HCT116 (cell line): Measurements from ENCODE around the gene TMEM184A. TPM values are rescaled to one million over a fixed set of nuclear protein-coding genes. Genes with fewer than 3 reads are reported as not detected.

ENCODE experiments used
- ATAC-seq: fragments of 200-7000 bp; cut with Tn5 transposase; 2 replicates; pipeline ENCODE4 v1.9.1; 2020; ENCODE audit warnings: mild to moderate bottlenecking, moderate library complexity
- BruUV-seq: library from RNA; stranded (reverse); fragments of 400-500 nt; replicated peaks from 2 replicates; lab custom pipeline; 2021; lab: Mats Ljungman, UMichigan
- CTCF ChIA-PET: fragments of 300-600 bp; sonication (Branson Sonifier 250); formaldehyde crosslinking; loops from one replicate; lab custom pipeline; 2021; ENCODE audit warnings: antibody characterized with exemption; lab: Charles Lee
- POLR2A ChIA-PET: fragments of 300-600, 350-600 bp; sonication (Branson Sonifier 250); formaldehyde crosslinking; loops from one replicate; lab custom pipeline; 2021; ENCODE audit warnings: antibody characterized with exemption; lab: Charles Lee
- RAD21 ChIA-PET, 2 experiments: fragments of 300-600 bp; sonication (Branson Sonifier 250); formaldehyde crosslinking; loops; one replicate each; lab custom pipeline; 2023; ENCODE audit warnings: low total read pairs in 2 of 2; ENCODE audit not compliant: uncharacterized antibody in 2 of 2, unreplicated experiment in 2 of 2, low non-redundant PET in 1 of 2; lab: Charles Lee
- DNase-seq: peaks from one replicate; pipeline ENCODE4 v3.0.0-alpha.2; 2010; ENCODE audit warnings: low read depth, low spot score
- H2AFZ ChIP-seq: fragments of 200-600 bp; shearing (Covaris generic), sonication (generic); 2 replicates; pipeline ENCODE4 v1.6.1; 2017; ENCODE audit warnings: low read depth, mixed run types, mixed read lengths, antibody characterized with exemption, low read length; ENCODE audit not compliant: poor library complexity, severe bottlenecking
- H3K27ac ChIP-seq: 2 replicates; pipeline ENCODE4 v1.5.1; 2012; ENCODE audit warnings: low read depth, low read length
- H3K27me3 ChIP-seq: fragments of 200-600 bp; sonication (generic); 2 replicates; pipeline ENCODE4 v1.6.1; 2016; ENCODE audit warnings: mixed run types, low read length, mixed read lengths; ENCODE audit not compliant: insufficient read depth
- H3K36me3 ChIP-seq, 2 experiments: fragments of 200-500 bp in 1 of 2; fragments of 200-600 bp in 1 of 2; sonication (Bioruptor generic) in 1 of 2; sonication (generic) in 1 of 2; 2 replicates each; pipeline versions ENCODE4 v1.5.1 to v1.6.1; 2014 to 2016; ENCODE audit warnings: low read length in 2 of 2, inconsistent platforms in 1 of 2, mixed read lengths in 1 of 2, mixed run types in 1 of 2; ENCODE audit not compliant: insufficient read depth in 2 of 2, control insufficient read depth in 1 of 2
- H3K4me1 ChIP-seq, 2 experiments: fragments of 200-600 bp in 1 of 2; sonication (generic) in 1 of 2; 2 replicates each; pipeline versions ENCODE4 v1.5.1 to v1.6.1; 2012 to 2017; ENCODE audit warnings: low read length in 2 of 2, inconsistent platforms in 1 of 2, mild to moderate bottlenecking in 1 of 2, mixed read lengths in 1 of 2, mixed run types in 1 of 2, moderate library complexity in 1 of 2; ENCODE audit not compliant: insufficient read depth in 2 of 2, control insufficient read depth in 1 of 2
- H3K4me2 ChIP-seq: fragments of 200-600 bp; sonication (generic); 2 replicates; pipeline ENCODE4 v1.6.1; 2017; ENCODE audit warnings: mixed run types, low read length, mixed read lengths
- H3K4me3 ChIP-seq, 2 experiments: fragments of 200-600 bp in 1 of 2; sonication (generic) in 1 of 2; replicated peaks in 1 of 2; 2 replicates each; pipeline ENCODE4 v1.5.1; 2011 to 2016; ENCODE audit warnings: low read length in 2 of 2, control low read depth in 1 of 2, low read depth in 1 of 2, mild to moderate bottlenecking in 1 of 2, mixed read lengths in 1 of 2, mixed run types in 1 of 2
- H3K79me2 ChIP-seq: fragments of 200-600 bp; sonication (generic); 2 replicates; pipeline ENCODE4 v1.6.1; 2017; ENCODE audit warnings: mild to moderate bottlenecking, mixed run types, low read length, moderate library complexity, mixed read lengths; ENCODE audit not compliant: insufficient read depth
- H3K9ac ChIP-seq: fragments of 200-600 bp; sonication (generic); 2 replicates; pipeline ENCODE4 v1.6.1; 2016; ENCODE audit warnings: low read length, mixed read lengths
- H3K9me2 ChIP-seq: fragments of 200-600 bp; sonication (generic), shearing (Covaris generic); 2 replicates; pipeline ENCODE4 v1.6.1; 2017; ENCODE audit warnings: mixed run types, mild to moderate bottlenecking, moderate library complexity; ENCODE audit not compliant: insufficient read depth
- H3K9me3 ChIP-seq, 2 experiments: fragments of 200-500 bp in 1 of 2; fragments of 200-600 bp in 1 of 2; sonication (Bioruptor generic) in 1 of 2; sonication (generic) in 1 of 2; 2 replicates each; pipeline ENCODE4 v1.6.1; 2014 to 2017; ENCODE audit warnings: low read length in 2 of 2, mixed read lengths in 2 of 2, inconsistent platforms in 1 of 2, low read depth in 1 of 2, mild to moderate bottlenecking in 1 of 2, mixed run types in 1 of 2, moderate library complexity in 1 of 2; ENCODE audit not compliant: control insufficient read depth in 1 of 2, insufficient read depth in 1 of 2
- H4K20me1 ChIP-seq: fragments of 200-600 bp; sonication (generic), shearing (Covaris generic); 2 replicates; pipeline ENCODE4 v1.6.1; 2017; ENCODE audit warnings: mixed run types, mild to moderate bottlenecking, moderate library complexity; ENCODE audit not compliant: insufficient read depth
- ELF1 ChIP-seq: IDR thresholded peaks from 2 replicates; pipeline ENCODE4 v1.6.1; 2012; ENCODE audit warnings: low read depth, borderline replicate concordance
- EZH2 ChIP-seq: fragments of 200-600 bp; sonication (generic); IDR thresholded peaks from 2 replicates; pipeline ENCODE4 v1.6.1; 2017; ENCODE audit warnings: antibody characterized with exemption, mixed run types
- JUND ChIP-seq: IDR thresholded peaks from 2 replicates; pipeline ENCODE4 v1.6.1; 2012
- POLR2A ChIP-seq: IDR thresholded peaks from 2 replicates; pipeline ENCODE4 v1.7.0; 2011; ENCODE audit warnings: borderline replicate concordance; ENCODE audit not compliant: insufficient read depth, insufficient read length; ENCODE audit errors: extremely low read depth
- POLR2AphosphoS5 ChIP-seq: IDR thresholded peaks from 2 replicates; pipeline ENCODE4 v1.6.1; 2011; ENCODE audit warnings: mild to moderate bottlenecking, low read depth, low read length, moderate library complexity
- SP1 ChIP-seq: IDR thresholded peaks from 2 replicates; pipeline ENCODE4 v1.6.1; 2012; ENCODE audit warnings: low read depth
- SRF ChIP-seq: IDR thresholded peaks from 2 replicates; pipeline ENCODE4 v1.6.1; 2012; ENCODE audit warnings: low read depth
- TCF7L2 ChIP-seq: IDR thresholded peaks from 2 replicates; pipeline ENCODE4 v1.7.0; 2011; ENCODE audit warnings: borderline replicate concordance, inconsistent platforms; ENCODE audit not compliant: insufficient read depth, insufficient read length; ENCODE audit errors: extremely low read depth
- YY1 ChIP-seq: IDR thresholded peaks from 2 replicates; pipeline ENCODE4 v1.6.1; 2011; ENCODE audit warnings: low read length, low read depth, moderate library complexity, mild to moderate bottlenecking; ENCODE audit not compliant: insufficient replicate concordance; ENCODE audit errors: extremely low read depth
- intact Hi-C: fragments of 100-400 bp; cut with micrococcal nuclease; formaldehyde crosslinking; loops from 2 replicates; pipeline ENCODE4 v1.10.0; 2022
- total RNA-seq: library from RNA; stranded (reverse); gene quantifications from one replicate; pipeline ENCODE4 v1.2.1, GENCODE V29; 2021; ENCODE audit not compliant: unreplicated experiment
- TF ChIP-seq, protein P1 (sequence below): IDR thresholded peaks from 2 replicates; pipeline ENCODE4 v1.6.1; 2012
- TF ChIP-seq, protein P2 (sequence below), 3 experiments: fragments of 200-600 bp in 1 of 3; sonication (generic) in 1 of 3; IDR thresholded peaks in 2 of 3; conservative IDR thresholded peaks in 1 of 3; 2 replicates each; pipeline ENCODE4 v1.5.1; 2012 to 2017; ENCODE audit warnings: low read depth in 2 of 3, low read length in 2 of 3, antibody characterized with exemption in 1 of 3, borderline replicate concordance in 1 of 3, control low read depth in 1 of 3, mild to moderate bottlenecking in 1 of 3, mixed read lengths in 1 of 3, mixed run types in 1 of 3, moderate library complexity in 1 of 3; ENCODE audit not compliant: insufficient read depth in 1 of 3
- TF ChIP-seq, protein P3 (sequence below): IDR thresholded peaks from 2 replicates; pipeline ENCODE4 v1.6.1; 2011; ENCODE audit warnings: mild to moderate bottlenecking, low read length, moderate library complexity; ENCODE audit not compliant: insufficient replicate concordance; ENCODE audit errors: extremely low read depth
- TF ChIP-seq, protein P4 (sequence below): IDR thresholded peaks from 2 replicates; pipeline ENCODE4 v1.6.1; 2012

The TMEM184A gene
- total RNA-seq, 1 experiment from 2014 or later: 34.8 TPM

DNA sequence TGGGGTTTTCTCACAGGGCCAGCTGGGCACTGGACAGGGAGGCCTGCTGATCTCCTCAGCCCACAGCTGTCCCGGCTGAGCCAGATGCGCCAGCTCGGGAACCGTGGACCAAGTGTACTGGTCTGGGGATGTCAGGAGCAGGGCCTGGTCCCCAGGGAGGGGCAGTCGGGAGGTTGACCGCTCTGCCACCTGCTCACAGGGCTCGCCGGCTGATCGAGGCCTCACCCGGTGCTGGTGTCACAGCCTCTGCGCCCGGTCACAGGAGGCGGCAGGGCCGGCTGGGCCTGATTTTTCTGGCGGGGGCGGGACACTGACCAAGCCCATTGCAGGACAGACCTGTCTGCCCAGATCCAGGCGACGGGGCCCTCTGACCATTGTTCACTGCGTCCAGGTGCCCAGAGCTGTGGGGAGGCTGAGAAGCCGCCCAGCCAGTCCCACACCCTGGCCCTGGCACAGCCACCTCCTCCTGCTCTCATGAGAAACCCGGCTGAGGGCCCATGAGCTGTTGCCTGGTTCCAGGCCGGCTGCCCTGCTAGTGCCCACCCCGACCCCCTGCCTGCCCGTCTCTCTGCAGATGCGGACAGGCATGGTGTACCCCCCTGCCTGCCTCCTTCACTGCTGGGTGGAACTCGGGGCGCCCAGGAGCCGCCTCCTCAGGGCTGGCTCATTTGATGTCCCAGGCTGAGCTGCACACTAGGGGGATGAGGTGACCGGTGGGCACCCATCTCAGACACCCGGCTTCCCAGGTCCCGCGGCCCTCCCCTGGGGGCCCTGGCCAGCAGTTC lies 3.0 kb upstream of the TMEM184A start:
- POLR2A ChIA-PET: interaction anchor here (0.9 kb wide), 1 partner anchor 24 kb away, joined by 3 read pairs; no protein-coding TSS in a partner anchor
- H3K4me2 ChIP-seq: peak overlapping the region; percentile 68

More for the DNA sequence above, 3.0 kb upstream of the TMEM184A start:
- RAD21 ChIA-PET: no interaction called here
- DNase-seq (no peak), ATAC-seq (no peak)
- H3K79me2 ChIP-seq: peaks cover 9% of the 10 kb centered on the region; the same call in 1 of the 2 replicates
- no peaks in the 10 kb centered on the region for H3K9me2 ChIP-seq
- peak overlapping the region in 1 of 2 experiments; percentile 10; a peak in 1 of 4 replicates for H3K4me3 ChIP-seq
- peak overlapping the region; percentile 43 for H3K9ac ChIP-seq
- no peaks in the 10 kb centered on the region for H4K20me1 ChIP-seq
- no peaks in the 10 kb centered on the region for H3K36me3 ChIP-seq
- TF ChIP-seq, protein P1, sequence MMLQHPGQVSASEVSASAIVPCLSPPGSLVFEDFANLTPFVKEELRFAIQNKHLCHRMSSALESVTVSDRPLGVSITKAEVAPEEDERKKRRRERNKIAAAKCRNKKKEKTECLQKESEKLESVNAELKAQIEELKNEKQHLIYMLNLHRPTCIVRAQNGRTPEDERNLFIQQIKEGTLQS: no peak
- TF ChIP-seq POLR2AphosphoS5 (no peak), TCF7L2 (no peak), POLR2A (no peak), SRF (no peak), EZH2 (no peak), YY1 (no peak), ELF1 (no peak), JUND (no peak), SP1 (no peak)
- TF ChIP-seq, protein P2, sequence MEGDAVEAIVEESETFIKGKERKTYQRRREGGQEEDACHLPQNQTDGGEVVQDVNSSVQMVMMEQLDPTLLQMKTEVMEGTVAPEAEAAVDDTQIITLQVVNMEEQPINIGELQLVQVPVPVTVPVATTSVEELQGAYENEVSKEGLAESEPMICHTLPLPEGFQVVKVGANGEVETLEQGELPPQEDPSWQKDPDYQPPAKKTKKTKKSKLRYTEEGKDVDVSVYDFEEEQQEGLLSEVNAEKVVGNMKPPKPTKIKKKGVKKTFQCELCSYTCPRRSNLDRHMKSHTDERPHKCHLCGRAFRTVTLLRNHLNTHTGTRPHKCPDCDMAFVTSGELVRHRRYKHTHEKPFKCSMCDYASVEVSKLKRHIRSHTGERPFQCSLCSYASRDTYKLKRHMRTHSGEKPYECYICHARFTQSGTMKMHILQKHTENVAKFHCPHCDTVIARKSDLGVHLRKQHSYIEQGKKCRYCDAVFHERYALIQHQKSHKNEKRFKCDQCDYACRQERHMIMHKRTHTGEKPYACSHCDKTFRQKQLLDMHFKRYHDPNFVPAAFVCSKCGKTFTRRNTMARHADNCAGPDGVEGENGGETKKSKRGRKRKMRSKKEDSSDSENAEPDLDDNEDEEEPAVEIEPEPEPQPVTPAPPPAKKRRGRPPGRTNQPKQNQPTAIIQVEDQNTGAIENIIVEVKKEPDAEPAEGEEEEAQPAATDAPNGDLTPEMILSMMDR (IDR thresholded peaks at IDR 0.05 in 2 of 3, conservative IDR thresholded peaks at IDR 0.05 in 1 of 3; ENCODE audit: borderline replicate concordance in 1 of 3, insufficient read depth in 1 of 3, low read depth in 2 of 3, low read length in 2 of 3): no peak
- TF ChIP-seq, protein P3, sequence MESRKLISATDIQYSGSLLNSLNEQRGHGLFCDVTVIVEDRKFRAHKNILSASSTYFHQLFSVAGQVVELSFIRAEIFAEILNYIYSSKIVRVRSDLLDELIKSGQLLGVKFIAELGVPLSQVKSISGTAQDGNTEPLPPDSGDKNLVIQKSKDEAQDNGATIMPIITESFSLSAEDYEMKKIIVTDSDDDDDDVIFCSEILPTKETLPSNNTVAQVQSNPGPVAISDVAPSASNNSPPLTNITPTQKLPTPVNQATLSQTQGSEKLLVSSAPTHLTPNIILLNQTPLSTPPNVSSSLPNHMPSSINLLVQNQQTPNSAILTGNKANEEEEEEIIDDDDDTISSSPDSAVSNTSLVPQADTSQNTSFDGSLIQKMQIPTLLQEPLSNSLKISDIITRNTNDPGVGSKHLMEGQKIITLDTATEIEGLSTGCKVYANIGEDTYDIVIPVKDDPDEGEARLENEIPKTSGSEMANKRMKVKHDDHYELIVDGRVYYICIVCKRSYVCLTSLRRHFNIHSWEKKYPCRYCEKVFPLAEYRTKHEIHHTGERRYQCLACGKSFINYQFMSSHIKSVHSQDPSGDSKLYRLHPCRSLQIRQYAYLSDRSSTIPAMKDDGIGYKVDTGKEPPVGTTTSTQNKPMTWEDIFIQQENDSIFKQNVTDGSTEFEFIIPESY: no peak
- TF ChIP-seq, protein P4, sequence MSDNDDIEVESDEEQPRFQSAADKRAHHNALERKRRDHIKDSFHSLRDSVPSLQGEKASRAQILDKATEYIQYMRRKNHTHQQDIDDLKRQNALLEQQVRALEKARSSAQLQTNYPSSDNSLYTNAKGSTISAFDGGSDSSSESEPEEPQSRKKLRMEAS: no peak
- peak overlapping the region; percentile 32; the same call in 1 of the 2 replicates for H3K27ac ChIP-seq
- H3K4me1 ChIP-seq: peaks cover 33 to 65% of the 10 kb centered on the region in 2 experiments
- CTCF ChIA-PET: interaction anchor here (1.2 to 1.6 kb wide), 3 partner anchors 43 to 366 kb away, joined by 4 to 6 read pairs (median 5); no protein-coding TSS in a partner anchor
- H3K9me3 ChIP-seq: no peaks in the 10 kb centered on the region
- intact Hi-C loops: no loop called here
- peak overlapping the region; percentile 10 for H2AFZ ChIP-seq
- H3K27me3 ChIP-seq: no peaks in the 10 kb centered on the region
- no TSS peak for BruUV-seq
